ENCODE measurements around the gene DNPH1. TPM values are rescaled to one million over a fixed set of nuclear protein-coding genes. Genes with fewer than 3 reads are reported as not detected.

The DNPH1 gene
- polyA plus RNA-seq, 1 donor from 2014 or later = 48.3 TPM

DNA sequence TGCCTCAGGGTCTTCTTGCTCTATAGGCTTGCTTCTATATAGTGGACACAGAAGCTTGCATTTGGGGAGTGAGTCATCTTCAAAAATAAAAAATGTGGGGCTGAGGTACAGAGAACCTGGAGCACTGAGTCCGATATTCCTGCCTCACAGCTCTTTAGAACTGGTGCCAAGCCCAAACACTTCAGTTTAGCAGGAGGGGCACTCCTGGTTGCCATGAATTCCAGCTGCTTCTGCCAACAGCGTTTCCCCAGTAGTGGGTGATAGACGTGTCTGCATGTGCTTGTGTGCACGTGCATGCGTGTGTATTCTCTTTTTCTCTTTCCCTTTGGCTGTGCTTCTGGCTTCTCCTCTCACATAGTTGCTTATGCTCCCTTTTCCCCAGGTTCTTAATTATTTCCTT is 11.9 kb downstream of the DNPH1 start:
- H3K79me2 ChIP-seq (replicated peaks; ENCODE audit: insufficient read depth, low read length) = no peaks in the 10 kb centered on the region
- no peak overlapping the region for H3K4me3 ChIP-seq (ENCODE audit: low read length)
- no peak overlapping the region for H3K4me2 ChIP-seq (ENCODE audit: low read length)
- TF ChIP-seq POLR2AphosphoS5 (IDR thresholded peaks at IDR 0.05) = no peak
- TF ChIP-seq SMC3 (conservative IDR thresholded peaks at IDR 0.05; ENCODE audit: poor library complexity) = no peak
- TF ChIP-seq, protein P1, sequence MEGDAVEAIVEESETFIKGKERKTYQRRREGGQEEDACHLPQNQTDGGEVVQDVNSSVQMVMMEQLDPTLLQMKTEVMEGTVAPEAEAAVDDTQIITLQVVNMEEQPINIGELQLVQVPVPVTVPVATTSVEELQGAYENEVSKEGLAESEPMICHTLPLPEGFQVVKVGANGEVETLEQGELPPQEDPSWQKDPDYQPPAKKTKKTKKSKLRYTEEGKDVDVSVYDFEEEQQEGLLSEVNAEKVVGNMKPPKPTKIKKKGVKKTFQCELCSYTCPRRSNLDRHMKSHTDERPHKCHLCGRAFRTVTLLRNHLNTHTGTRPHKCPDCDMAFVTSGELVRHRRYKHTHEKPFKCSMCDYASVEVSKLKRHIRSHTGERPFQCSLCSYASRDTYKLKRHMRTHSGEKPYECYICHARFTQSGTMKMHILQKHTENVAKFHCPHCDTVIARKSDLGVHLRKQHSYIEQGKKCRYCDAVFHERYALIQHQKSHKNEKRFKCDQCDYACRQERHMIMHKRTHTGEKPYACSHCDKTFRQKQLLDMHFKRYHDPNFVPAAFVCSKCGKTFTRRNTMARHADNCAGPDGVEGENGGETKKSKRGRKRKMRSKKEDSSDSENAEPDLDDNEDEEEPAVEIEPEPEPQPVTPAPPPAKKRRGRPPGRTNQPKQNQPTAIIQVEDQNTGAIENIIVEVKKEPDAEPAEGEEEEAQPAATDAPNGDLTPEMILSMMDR (IDR thresholded peaks at IDR 0.05; ENCODE audit: poor library complexity, severe bottlenecking) = no peak
- TF ChIP-seq RAD21 (conservative IDR thresholded peaks at IDR 0.05) = no peak
- no peak for TF ChIP-seq EZH2 (IDR thresholded peaks at IDR 0.05; ENCODE audit: borderline replicate concordance, insufficient read depth, low read length, poor library complexity, severe bottlenecking)
- TF ChIP-seq, protein P2, sequence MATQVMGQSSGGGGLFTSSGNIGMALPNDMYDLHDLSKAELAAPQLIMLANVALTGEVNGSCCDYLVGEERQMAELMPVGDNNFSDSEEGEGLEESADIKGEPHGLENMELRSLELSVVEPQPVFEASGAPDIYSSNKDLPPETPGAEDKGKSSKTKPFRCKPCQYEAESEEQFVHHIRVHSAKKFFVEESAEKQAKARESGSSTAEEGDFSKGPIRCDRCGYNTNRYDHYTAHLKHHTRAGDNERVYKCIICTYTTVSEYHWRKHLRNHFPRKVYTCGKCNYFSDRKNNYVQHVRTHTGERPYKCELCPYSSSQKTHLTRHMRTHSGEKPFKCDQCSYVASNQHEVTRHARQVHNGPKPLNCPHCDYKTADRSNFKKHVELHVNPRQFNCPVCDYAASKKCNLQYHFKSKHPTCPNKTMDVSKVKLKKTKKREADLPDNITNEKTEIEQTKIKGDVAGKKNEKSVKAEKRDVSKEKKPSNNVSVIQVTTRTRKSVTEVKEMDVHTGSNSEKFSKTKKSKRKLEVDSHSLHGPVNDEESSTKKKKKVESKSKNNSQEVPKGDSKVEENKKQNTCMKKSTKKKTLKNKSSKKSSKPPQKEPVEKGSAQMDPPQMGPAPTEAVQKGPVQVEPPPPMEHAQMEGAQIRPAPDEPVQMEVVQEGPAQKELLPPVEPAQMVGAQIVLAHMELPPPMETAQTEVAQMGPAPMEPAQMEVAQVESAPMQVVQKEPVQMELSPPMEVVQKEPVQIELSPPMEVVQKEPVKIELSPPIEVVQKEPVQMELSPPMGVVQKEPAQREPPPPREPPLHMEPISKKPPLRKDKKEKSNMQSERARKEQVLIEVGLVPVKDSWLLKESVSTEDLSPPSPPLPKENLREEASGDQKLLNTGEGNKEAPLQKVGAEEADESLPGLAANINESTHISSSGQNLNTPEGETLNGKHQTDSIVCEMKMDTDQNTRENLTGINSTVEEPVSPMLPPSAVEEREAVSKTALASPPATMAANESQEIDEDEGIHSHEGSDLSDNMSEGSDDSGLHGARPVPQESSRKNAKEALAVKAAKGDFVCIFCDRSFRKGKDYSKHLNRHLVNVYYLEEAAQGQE (IDR thresholded peaks at IDR 0.05; ENCODE audit: borderline replicate concordance) = no peak
- no peak for TF ChIP-seq EP300 (conservative IDR thresholded peaks at IDR 0.05; ENCODE audit: poor library complexity, severe bottlenecking)
- no peak for TF ChIP-seq TAF1 (IDR thresholded peaks at IDR 0.05; ENCODE audit: low read depth)
- TF ChIP-seq MXI1 (conservative IDR thresholded peaks at IDR 0.05; ENCODE audit: poor library complexity, severe bottlenecking) = no peak
- H3K9ac ChIP-seq (ENCODE audit: low read length) = no peak overlapping the region
- no peak overlapping the region for H3K27ac ChIP-seq (ENCODE audit: low read length)
- H4K20me1 ChIP-seq (ENCODE audit: insufficient read depth) = no peaks in the 10 kb centered on the region
- H3K9me2 ChIP-seq (ENCODE audit: insufficient read depth, low read length) = no peaks in the 10 kb centered on the region
- H3K36me3 ChIP-seq (ENCODE audit: insufficient read depth, low read length) = no peaks in the 10 kb centered on the region
- H3K9me3 ChIP-seq (ENCODE audit: low read length) = no peaks in the 10 kb centered on the region
- no peak overlapping the region for H2AFZ ChIP-seq (ENCODE audit: low read depth, low read length)
- no peaks in the 10 kb centered on the region for H3F3A ChIP-seq (ENCODE audit: insufficient read depth, low read length, poor library complexity, severe bottlenecking)
- no peaks in the 10 kb centered on the region for H3K27me3 ChIP-seq (ENCODE audit: insufficient read depth, low read depth, low read length)

DNA sequence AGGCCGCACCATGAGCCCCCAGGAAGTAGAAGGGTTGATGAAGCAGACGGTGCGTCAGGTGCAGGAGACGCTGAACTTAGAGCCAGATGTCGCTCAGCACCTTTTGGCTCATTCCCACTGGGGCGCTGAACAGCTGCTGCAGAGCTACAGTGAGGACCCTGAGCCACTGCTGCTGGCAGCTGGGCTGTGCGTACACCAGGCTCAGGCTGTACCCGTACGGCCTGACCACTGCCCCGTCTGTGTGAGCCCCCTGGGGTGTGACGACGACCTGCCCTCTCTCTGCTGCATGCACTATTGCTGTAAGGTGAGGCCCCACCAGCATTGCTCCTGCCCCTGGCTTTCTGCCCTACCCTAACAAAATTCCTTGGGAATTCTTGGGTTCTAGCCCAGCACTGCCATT is 13.1 kb downstream of the DNPH1 start:
- no peaks in the 10 kb centered on the region for H3F3A ChIP-seq (ENCODE audit: insufficient read depth, low read length, poor library complexity, severe bottlenecking)
- TF ChIP-seq SMC3 (conservative IDR thresholded peaks at IDR 0.05; ENCODE audit: poor library complexity) = no peak
- no peak for TF ChIP-seq EP300 (conservative IDR thresholded peaks at IDR 0.05; ENCODE audit: poor library complexity, severe bottlenecking)
- TF ChIP-seq POLR2AphosphoS5 (IDR thresholded peaks at IDR 0.05) = no peak
- no peak for TF ChIP-seq TAF1 (IDR thresholded peaks at IDR 0.05; ENCODE audit: low read depth)
- TF ChIP-seq, protein P1 (IDR thresholded peaks at IDR 0.05; ENCODE audit: poor library complexity, severe bottlenecking) = no peak
- TF ChIP-seq MXI1 (conservative IDR thresholded peaks at IDR 0.05; ENCODE audit: poor library complexity, severe bottlenecking) = no peak
- TF ChIP-seq RAD21 (conservative IDR thresholded peaks at IDR 0.05) = no peak
- no peak for TF ChIP-seq EZH2 (IDR thresholded peaks at IDR 0.05; ENCODE audit: borderline replicate concordance, insufficient read depth, low read length, poor library complexity, severe bottlenecking)
- TF ChIP-seq, protein P2 (IDR thresholded peaks at IDR 0.05; ENCODE audit: borderline replicate concordance) = no peak
- H3K36me3 ChIP-seq (ENCODE audit: insufficient read depth, low read length) = no peaks in the 10 kb centered on the region
- no peaks in the 10 kb centered on the region for H3K9me3 ChIP-seq (ENCODE audit: low read length)
- no peaks in the 10 kb centered on the region for H3K79me2 ChIP-seq (replicated peaks; ENCODE audit: insufficient read depth, low read length)
- H3K4me3 ChIP-seq (ENCODE audit: low read length) = no peak overlapping the region
- no peak overlapping the region for H3K27ac ChIP-seq (ENCODE audit: low read length)
- H3K9me2 ChIP-seq (ENCODE audit: insufficient read depth, low read length) = no peaks in the 10 kb centered on the region
- no peaks in the 10 kb centered on the region for H3K27me3 ChIP-seq (ENCODE audit: insufficient read depth, low read depth, low read length)
- no peaks in the 10 kb centered on the region for H4K20me1 ChIP-seq (ENCODE audit: insufficient read depth)
- H3K4me2 ChIP-seq (ENCODE audit: low read length) = no peak overlapping the region
- no peak overlapping the region for H2AFZ ChIP-seq (ENCODE audit: low read depth, low read length)
- H3K9ac ChIP-seq (ENCODE audit: low read length) = no peak overlapping the region

Measured in neural cell (in vitro differentiated cells).